ENCODE results near the gene SEMA6B. TPM values are rescaled to one million over a fixed set of nuclear protein-coding genes. Genes with fewer than 3 reads are reported as not detected.
A peak's percentile ranks its signal among the peaks of the same experiment; 100 is the strongest.

The SEMA6B gene
- total and polyA plus RNA-seq, 2 of the 8 experiments (the other 6 are each of a cell fraction or from before 2014, with no cell fraction given) = 31.3 to 54.4 TPM

DNA sequence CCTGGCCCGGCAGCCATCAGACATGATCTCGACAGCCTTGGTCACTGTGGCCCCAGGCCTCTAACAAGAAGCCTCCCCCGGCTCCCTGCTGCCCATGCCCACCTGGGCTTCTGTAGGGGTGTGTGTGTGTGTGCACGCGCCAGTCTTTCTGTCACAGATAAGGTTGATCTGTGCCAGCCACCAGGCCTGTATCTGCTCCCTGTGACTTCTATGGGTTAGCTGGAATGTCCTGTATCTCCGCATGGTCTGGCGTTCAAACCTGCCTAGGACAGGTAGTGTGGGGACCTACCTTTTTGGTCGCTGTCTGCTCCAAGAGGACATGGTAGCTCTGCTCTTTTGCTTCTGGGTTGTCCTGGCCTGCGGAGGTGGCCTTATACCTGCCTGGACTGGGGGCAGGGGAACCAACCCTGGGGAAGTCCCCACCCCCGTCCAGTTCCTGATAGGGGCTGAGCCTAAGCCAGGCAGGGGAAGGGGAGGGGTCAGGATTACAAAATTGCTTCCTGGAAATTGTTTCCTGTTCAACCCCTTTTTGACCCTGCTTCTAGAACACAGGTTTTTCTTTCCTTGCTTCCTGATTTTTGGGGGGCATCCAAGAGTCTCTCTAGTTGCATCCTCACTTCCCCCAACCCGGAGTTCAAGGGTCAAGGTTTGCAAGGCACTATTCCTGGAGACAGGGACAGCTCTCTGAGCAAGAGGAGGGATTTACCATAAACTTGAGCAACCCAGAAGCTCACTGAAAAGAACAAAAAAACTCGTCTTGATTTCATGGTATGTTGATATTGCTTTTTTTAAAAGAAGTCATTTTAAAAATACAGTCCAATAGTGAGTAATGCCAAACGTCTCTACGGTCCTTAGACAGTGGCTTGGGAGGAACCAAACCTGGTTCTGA, 19.5 kb downstream of the SEMA6B start, which contains the start of gene LRG1:
Gene LRG1, minus strand, starts transcription at position 344 of the 889 bp plus-strand sequence. Its CDS starts 23 bp downstream, at position 321.
- Histone ChIP-seq H3K27ac (ENCODE audit: low read depth, low read length) (no peak within 1 kb of the TSS), H3K9me3 (ENCODE audit: insufficient read depth in 2 of 2, low read depth in 1 of 2, low read length in 1 of 2) (no peaks in the 10 kb centered on the region; a peak in 1 of 4 replicates), H3K4me1 (replicated peaks in 1 of 4; ENCODE audit: control insufficient read depth in 3 of 4, insufficient read depth in 4 of 4, low read length in 3 of 4) (peaks cover 0 to 11% (median 4%) of the 10 kb centered on the region in 4 experiments; a peak in 4 of 7 replicates), H3K23me2 (ENCODE audit: low read depth, low read length) (peaks cover under 1% of the 10 kb centered on the region; the same call in 1 of the 2 replicates), H3K4ac (replicated peaks; ENCODE audit: insufficient read length, low read depth, low read length) (peak within 1 kb of the TSS; percentile 81), H2AFZ (ENCODE audit: low read length) (no peak within 1 kb of the TSS), H3K79me2 (ENCODE audit: control insufficient read depth in 1 of 2, insufficient read depth in 2 of 2, low read length in 2 of 2) (no peaks in the 10 kb centered on the region), H2BK5ac (ENCODE audit: low read depth, low read length) (no peak within 1 kb of the TSS), H2BK20ac (ENCODE audit: low read length) (no peak within 1 kb of the TSS), H3K36me3 (ENCODE audit: control insufficient read depth in 2 of 4, insufficient read depth in 4 of 4, low read length in 3 of 4) (peaks cover 0 to 10% (median 0%) of the 10 kb centered on the region in 4 experiments; a peak in 1 of 8 replicates), H2BK12ac (ENCODE audit: low read depth, low read length) (peak within 1 kb of the TSS; percentile 42; the same call in 1 of the 2 replicates), H4K20me1 (replicated peaks in 1 of 2; ENCODE audit: control insufficient read depth in 1 of 2, insufficient read depth in 2 of 2, low read length in 2 of 2) (no peaks in the 10 kb centered on the region), H2BK120ac (replicated peaks; ENCODE audit: low read depth, low read length) (no peak within 1 kb of the TSS), H2BK15ac (ENCODE audit: low read length) (no peak within 1 kb of the TSS), H3K4me3 (ENCODE audit: extremely low read depth in 1 of 4, insufficient read depth in 2 of 4, low read depth in 3 of 4, low read length in 4 of 4) (no peak within 1 kb of the TSS), H3K9ac (replicated peaks in 1 of 4; ENCODE audit: extremely low read depth in 1 of 4, low read depth in 3 of 4, low read length in 3 of 4) (no peak within 1 kb of the TSS; a peak in 1 of 7 replicates), H4K8ac (ENCODE audit: extremely low read depth, insufficient read depth, low read length) (no peak within 1 kb of the TSS), H3K14ac (ENCODE audit: insufficient read length) (no peak within 1 kb of the TSS), H3K18ac (ENCODE audit: extremely low read depth, low read length) (no peak within 1 kb of the TSS), H2AK5ac (ENCODE audit: low read depth, low read length) (no peak within 1 kb of the TSS), H3K79me1 (ENCODE audit: low read depth, low read length) (no peaks in the 10 kb centered on the region), H3K27me3 (replicated peaks in 1 of 4; ENCODE audit: control insufficient read depth in 3 of 4, extremely low read depth in 1 of 4, insufficient read depth in 3 of 4, low read length in 3 of 4) (peaks cover 0 to 7% (median 3%) of the 10 kb centered on the region in 4 experiments; a peak in 2 of 7 replicates), H3K56ac (replicated peaks; ENCODE audit: insufficient read length, low read depth, low read length) (no peak within 1 kb of the TSS), H3K4me2 (ENCODE audit: insufficient read depth in 1 of 2, low read depth in 2 of 2, low read length in 2 of 2) (peak within 1 kb of the TSS in 1 of 2 experiments; percentile 16; a peak in 1 of 4 replicates), H3K23ac (ENCODE audit: insufficient read length) (no peak within 1 kb of the TSS), H4K91ac (replicated peaks; ENCODE audit: insufficient read length, low read length) (peak within 1 kb of the TSS; percentile 30), H4K5ac (ENCODE audit: insufficient read length, low read depth, low read length) (peak within 1 kb of the TSS; percentile 16)
- DNase-seq (ENCODE audit: low read depth in 1 of 2, low spot score in 2 of 2) = no peak
- ChIA-PET POLR2A (ENCODE audit: partially characterized antibody) (interaction anchor here (0.6 to 1.2 kb wide), 5 partner anchors 22 to 200 kb away, joined by 3 read pairs; partner anchors contain the start of gene PLIN4), CTCF (ENCODE audit: partially characterized antibody) (interaction anchor here (0.5 to 11.6 kb wide), 16 partner anchors 7 to 597 kb away, joined by 3 to 174 read pairs (median 4); no protein-coding TSS in a partner anchor)
- no peak for TF ChIP-seq JUN (IDR thresholded peaks at IDR 0.05; ENCODE audit: low read depth, low read length)
- TF ChIP-seq, protein P1, sequence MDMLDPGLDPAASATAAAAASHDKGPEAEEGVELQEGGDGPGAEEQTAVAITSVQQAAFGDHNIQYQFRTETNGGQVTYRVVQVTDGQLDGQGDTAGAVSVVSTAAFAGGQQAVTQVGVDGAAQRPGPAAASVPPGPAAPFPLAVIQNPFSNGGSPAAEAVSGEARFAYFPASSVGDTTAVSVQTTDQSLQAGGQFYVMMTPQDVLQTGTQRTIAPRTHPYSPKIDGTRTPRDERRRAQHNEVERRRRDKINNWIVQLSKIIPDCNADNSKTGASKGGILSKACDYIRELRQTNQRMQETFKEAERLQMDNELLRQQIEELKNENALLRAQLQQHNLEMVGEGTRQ (IDR thresholded peaks at IDR 0.05; ENCODE audit: low read length) = no peak
- TF ChIP-seq RXRA (IDR thresholded peaks at IDR 0.05; ENCODE audit: insufficient read depth, low read depth, low read length) = no peak
- TF ChIP-seq EGR1 (IDR thresholded peaks at IDR 0.05; ENCODE audit: borderline replicate concordance, low read depth, low read length) = peak; percentile 24; the same call in 1 of the 2 replicates
- TF ChIP-seq CREB1 (IDR thresholded peaks at IDR 0.05) = no peak
- TF ChIP-seq TBP (IDR thresholded peaks at IDR 0.05; ENCODE audit: low read depth, low read length) = no peak
- TF ChIP-seq ZNF274 (IDR thresholded peaks at IDR 0.05; ENCODE audit: borderline replicate concordance, extremely low read depth, low read length) = no peak
- TF ChIP-seq RAD21 (IDR thresholded peaks at IDR 0.05 in 1 of 2, conservative IDR thresholded peaks at IDR 0.05 in 1 of 2; ENCODE audit: low read depth in 2 of 2, low read length in 2 of 2) = no peak
- TF ChIP-seq POLR2AphosphoS5 (IDR thresholded peaks at IDR 0.05; ENCODE audit: low read depth, low read length) = peak; percentile 36; the same call in 1 of the 2 replicates
- no peak for FAIRE-seq
- 80% methylated on average over 14 of the region's 14 CpGs; no CpG with 5 or more reads in 1 of the 2 experiments for WGBS, 2 experiments (ENCODE audit: extremely low coverage in 1 of 2, insufficient coverage in 1 of 2, insufficient read length in 1 of 2, insufficient replicate concordance in 2 of 2, low coverage in 1 of 2, low lambda C conversion rate in 2 of 2, missing lambda C conversion rate in 1 of 2)

All from H1 (cell line).